Hair follicular keratinocyte (primary cell): ENCODE measurements around the gene ATP1B3. TPM values are rescaled to one million over a fixed set of nuclear protein-coding genes. Genes with fewer than 3 reads are reported as not detected.

Source experiments
- total RNA-seq: library from RNA; depleted of rRNA; stranded (reverse); fragments of >200 nt; gene quantifications from 2 replicates; pipeline ENCODE4 v1.2.3, GENCODE V29; 2015

The ATP1B3 gene
- total RNA-seq = 58.8 and 65.7 TPM in 2 replicates

GRCh38 chr3:141876381-141876890, at the start of gene ATP1B3:
TSS of gene ATP1B3 (plus strand) at chr3:141876643. CDS start at chr3:141876802, 159 bp downstream.

Other genes with a start within 250 kb of the ATP1B3 start
- 108 and 142 TPM in 2 replicates for gene RNF7, start 138.3 kb upstream of the ATP1B3 start, total RNA-seq
- not detected in 2 replicates for gene GRK7, start 113.2 kb upstream of the ATP1B3 start, total RNA-seq